ENCODE data around the gene ABCC9. TPM values are rescaled to one million over a fixed set of nuclear protein-coding genes. Genes with fewer than 3 reads are reported as not detected.
"Not testable (repeated sequence)": the region's sequence is repeated elsewhere in the genome, so short reads cannot be mapped to it uniquely, and the experiment has no call there.

The ABCC9 gene
- total RNA-seq, 1 experiment from 2014 or later, result not detected

DNA sequence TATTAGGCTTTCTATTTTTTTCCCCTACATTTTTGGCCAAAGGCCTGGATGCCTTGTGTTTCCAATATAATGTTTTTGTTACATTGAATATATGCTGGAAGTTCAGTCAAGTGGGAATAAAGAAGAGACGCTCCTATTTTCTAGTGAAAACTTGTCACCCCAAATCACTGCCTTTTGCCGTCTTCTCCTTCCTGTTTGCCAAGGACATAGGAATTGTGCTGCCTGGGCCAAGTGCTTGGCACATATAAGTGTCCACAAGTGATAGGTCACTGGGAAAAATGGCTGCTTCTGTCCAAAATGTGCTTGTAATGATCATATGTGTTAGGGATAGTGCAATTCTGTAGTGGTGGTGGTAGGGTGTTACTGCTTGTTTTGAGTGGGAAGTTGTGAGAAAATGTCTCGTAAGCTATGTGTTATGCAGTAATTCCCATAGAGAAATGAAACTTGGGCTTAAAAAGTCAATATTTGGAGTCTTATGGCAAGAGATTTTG is 155.1 kb downstream of the ABCC9 start:
- Mint-ChIP-seq H3K4me3 (no peak overlapping the region), H3K27ac (no peak overlapping the region), H3K27me3 (ENCODE audit: low read depth) (peaks cover 1% of the 10 kb centered on the region; the same call in 1 of the 2 replicates), H3K9me3 (peaks cover 3% of the 10 kb centered on the region in 2 experiments; a peak in 3 of 5 replicates), H3K4me1 (no peaks in the 10 kb centered on the region), H3K36me3 (ENCODE audit: insufficient read depth in 1 of 3, low read depth in 3 of 3) (no peaks in the 10 kb centered on the region)
- TF ChIP-seq, protein P1, sequence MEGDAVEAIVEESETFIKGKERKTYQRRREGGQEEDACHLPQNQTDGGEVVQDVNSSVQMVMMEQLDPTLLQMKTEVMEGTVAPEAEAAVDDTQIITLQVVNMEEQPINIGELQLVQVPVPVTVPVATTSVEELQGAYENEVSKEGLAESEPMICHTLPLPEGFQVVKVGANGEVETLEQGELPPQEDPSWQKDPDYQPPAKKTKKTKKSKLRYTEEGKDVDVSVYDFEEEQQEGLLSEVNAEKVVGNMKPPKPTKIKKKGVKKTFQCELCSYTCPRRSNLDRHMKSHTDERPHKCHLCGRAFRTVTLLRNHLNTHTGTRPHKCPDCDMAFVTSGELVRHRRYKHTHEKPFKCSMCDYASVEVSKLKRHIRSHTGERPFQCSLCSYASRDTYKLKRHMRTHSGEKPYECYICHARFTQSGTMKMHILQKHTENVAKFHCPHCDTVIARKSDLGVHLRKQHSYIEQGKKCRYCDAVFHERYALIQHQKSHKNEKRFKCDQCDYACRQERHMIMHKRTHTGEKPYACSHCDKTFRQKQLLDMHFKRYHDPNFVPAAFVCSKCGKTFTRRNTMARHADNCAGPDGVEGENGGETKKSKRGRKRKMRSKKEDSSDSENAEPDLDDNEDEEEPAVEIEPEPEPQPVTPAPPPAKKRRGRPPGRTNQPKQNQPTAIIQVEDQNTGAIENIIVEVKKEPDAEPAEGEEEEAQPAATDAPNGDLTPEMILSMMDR (conservative IDR thresholded peaks at IDR 0.05), result no peak
- Histone ChIP-seq H3K79me1 (ENCODE audit: insufficient read depth, low read depth, low read length, poor library complexity, severe bottlenecking) (no peaks in the 10 kb centered on the region), H4K20me1 (ENCODE audit: control insufficient read depth, insufficient read depth, insufficient read length) (no peaks in the 10 kb centered on the region), H3K27me3 (ENCODE audit: insufficient read depth, low read length) (no peaks in the 10 kb centered on the region), H3K4me1 (ENCODE audit: insufficient read depth, low read length) (no peaks in the 10 kb centered on the region), H3K23me2 (ENCODE audit: insufficient read length, low read depth, low read length, poor library complexity, severe bottlenecking) (no peaks in the 10 kb centered on the region), H3K56ac (ENCODE audit: insufficient read length, low read depth, low read length) (no peak overlapping the region), H4K91ac (ENCODE audit: insufficient read length, low read depth, low read length) (no peak overlapping the region), H3K9ac (ENCODE audit: extremely low read depth, insufficient read length, low read length) (no peak overlapping the region), H4K8ac (replicated peaks; ENCODE audit: insufficient read length, low read depth, low read length) (no peak overlapping the region), H3K27ac (ENCODE audit: insufficient read length, low read depth, low read length) (no peak overlapping the region), H3K4me2 (ENCODE audit: insufficient read depth, insufficient read length, low read length) (no peak overlapping the region), H3K79me2 (ENCODE audit: insufficient read depth, low read length) (no peaks in the 10 kb centered on the region), H3K4ac (ENCODE audit: low read depth, low read length) (no peak overlapping the region), H2BK5ac (ENCODE audit: insufficient read length, low read length) (no peak overlapping the region), H2BK20ac (ENCODE audit: low read depth, low read length, poor library complexity, severe bottlenecking) (no peak overlapping the region), H4K5ac (ENCODE audit: insufficient read length, low read depth, low read length) (no peak overlapping the region), H3K18ac (ENCODE audit: insufficient read length, low read depth, low read length) (no peak overlapping the region), H3K23ac (ENCODE audit: insufficient read length, low read depth, low read length) (no peak overlapping the region), H2BK15ac (ENCODE audit: low read depth, low read length) (no peak overlapping the region), H2BK120ac (ENCODE audit: low read depth, low read length, poor library complexity, severe bottlenecking) (no peak overlapping the region), H3K14ac (ENCODE audit: insufficient read depth, low read length) (no peak overlapping the region), H3T11ph (ENCODE audit: low read length) (no peak overlapping the region), H2BK12ac (ENCODE audit: insufficient read length, low read depth, low read length) (no peak overlapping the region), H3K9me3 (ENCODE audit: control insufficient read depth, low read depth, low read length) (no peaks in the 10 kb centered on the region), H2AK5ac (ENCODE audit: insufficient read length, low read length) (no peak overlapping the region), H2AFZ (ENCODE audit: low read length) (no peak overlapping the region)
- WGBS (ENCODE audit: extremely low coverage, insufficient read length, low lambda C conversion rate), result no CpG with 5 or more reads among the region's 3 CpGs
- DNase-seq, result no peak

DNA sequence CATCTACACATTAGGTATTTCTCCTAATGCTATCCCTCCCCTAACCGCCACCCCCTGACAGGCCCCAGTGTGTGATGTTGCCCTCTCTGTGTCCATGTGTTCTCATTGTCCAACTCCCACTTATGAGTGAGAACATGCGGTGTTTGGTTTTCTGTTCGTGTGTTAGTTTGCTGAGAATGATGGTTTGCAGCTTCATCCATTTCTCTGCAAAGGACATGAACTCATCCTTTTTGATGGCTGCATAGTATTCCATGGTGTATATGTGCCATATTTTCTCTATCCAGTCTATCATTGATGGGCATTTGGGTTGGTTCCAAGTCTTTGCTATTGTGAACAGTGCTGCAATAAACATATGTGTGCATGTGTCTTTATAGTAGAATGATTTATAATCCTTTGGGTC is 158.5 kb downstream of the ABCC9 start:
- H3K36me3 Mint-ChIP-seq (ENCODE audit: insufficient read depth in 1 of 3, low read depth in 3 of 3); H3K4me1 Mint-ChIP-seq; H3K27ac Mint-ChIP-seq: not testable (repeated sequence)

More for the DNA sequence above, 158.5 kb downstream of the ABCC9 start:
- not testable (repeated sequence) for H2BK15ac ChIP-seq (ENCODE audit: low read depth, low read length); H3K14ac ChIP-seq (ENCODE audit: insufficient read depth, low read length); H3K23ac ChIP-seq (ENCODE audit: insufficient read length, low read depth, low read length); H3K4me2 ChIP-seq (ENCODE audit: insufficient read depth, insufficient read length, low read length); H2AK5ac ChIP-seq (ENCODE audit: insufficient read length, low read length); H3K9me3 Mint-ChIP-seq; H4K8ac ChIP-seq (replicated peaks; ENCODE audit: insufficient read length, low read depth, low read length); H2AFZ ChIP-seq (ENCODE audit: low read length); H3K79me1 ChIP-seq (ENCODE audit: insufficient read depth, low read depth, low read length, poor library complexity, severe bottlenecking); H3K9ac ChIP-seq (ENCODE audit: extremely low read depth, insufficient read length, low read length); H3T11ph ChIP-seq (ENCODE audit: low read length); H4K91ac ChIP-seq (ENCODE audit: insufficient read length, low read depth, low read length); H2BK20ac ChIP-seq (ENCODE audit: low read depth, low read length, poor library complexity, severe bottlenecking); H2BK12ac ChIP-seq (ENCODE audit: insufficient read length, low read depth, low read length); H3K56ac ChIP-seq (ENCODE audit: insufficient read length, low read depth, low read length); H4K20me1 ChIP-seq (ENCODE audit: control insufficient read depth, insufficient read depth, insufficient read length); H3K9me3 ChIP-seq (ENCODE audit: control insufficient read depth, low read depth, low read length); H3K23me2 ChIP-seq (ENCODE audit: insufficient read length, low read depth, low read length, poor library complexity, severe bottlenecking); H3K18ac ChIP-seq (ENCODE audit: insufficient read length, low read depth, low read length); H3K4me3 Mint-ChIP-seq; H2BK5ac ChIP-seq (ENCODE audit: insufficient read length, low read length); H3K27me3 ChIP-seq (ENCODE audit: insufficient read depth, low read length); H3K27ac ChIP-seq (ENCODE audit: insufficient read length, low read depth, low read length); H3K4me1 ChIP-seq (ENCODE audit: insufficient read depth, low read length); H3K27me3 Mint-ChIP-seq (ENCODE audit: low read depth); DNase-seq; H2BK120ac ChIP-seq (ENCODE audit: low read depth, low read length, poor library complexity, severe bottlenecking); H4K5ac ChIP-seq (ENCODE audit: insufficient read length, low read depth, low read length); H3K79me2 ChIP-seq (ENCODE audit: insufficient read depth, low read length); H3K4ac ChIP-seq (ENCODE audit: low read depth, low read length)
- no CpG with 5 or more reads among the region's 3 CpGs for WGBS (ENCODE audit: extremely low coverage, insufficient read length, low lambda C conversion rate)

Measured in H9 (cell line).